Activated B cell treated with CpG ODN at 0.5 μM for 24 hours (primary cell): ENCODE results near the gene TMEM80. TPM values are rescaled to one million over a fixed set of nuclear protein-coding genes. Genes with fewer than 3 reads are reported as not detected.

Source experiments
- ATAC-seq: fragments of 200-7000 bp; cut with Tn5 transposase; one replicate; pipeline ENCODE4 v1.10.0; 2021; ENCODE audit warnings: low read depth, mild to moderate bottlenecking, moderate library complexity
- CTCF ChIA-PET: fragments of 350-600 bp; sonication (Branson Sonifier 250); formaldehyde crosslinking; loops from one replicate; lab custom pipeline; 2021; ENCODE audit warnings: antibody characterized with exemption; lab: Charles Lee
- POLR2A ChIA-PET: fragments of 350-600 bp; sonication (Branson Sonifier 250); formaldehyde crosslinking; loops from one replicate; lab custom pipeline; 2021; ENCODE audit warnings: antibody characterized with exemption; lab: Charles Lee
- DNase-seq: peaks from one replicate; pipeline ENCODE4 v3.0.0; 2022
- H3K27ac Mint-ChIP-seq: one replicate; pipeline ENCODE4 v1.8.0; 2020; ENCODE audit warnings: mixed read lengths
- H3K27me3 Mint-ChIP-seq: one replicate; pipeline ENCODE4 v1.8.0; 2021; ENCODE audit warnings: mixed read lengths
- H3K36me3 Mint-ChIP-seq: one replicate; pipeline ENCODE4 v1.8.0; 2021; ENCODE audit warnings: low read depth, mixed read lengths
- H3K4me1 Mint-ChIP-seq: one replicate; pipeline ENCODE4 v1.8.0; 2021; ENCODE audit warnings: mixed read lengths
- H3K4me3 Mint-ChIP-seq: one replicate; pipeline ENCODE4 v1.8.0; 2020; ENCODE audit warnings: mild to moderate bottlenecking, mixed read lengths
- H3K9me3 Mint-ChIP-seq: one replicate; pipeline ENCODE4 v1.8.0; 2020; ENCODE audit warnings: mixed read lengths
- intact Hi-C: fragments of 100-400 bp; cut with micrococcal nuclease; formaldehyde crosslinking; loops from one replicate; pipeline ENCODE4 v1.15.1; 2024
- total RNA-seq: library from RNA; stranded (reverse); gene quantifications from 2 replicates; pipeline ENCODE4 v1.2.3, GENCODE V29; 2022
- TF ChIP-seq, protein P1 (sequence below): fragments of 200-600 bp; IDR thresholded peaks from one replicate; pipeline ENCODE4 v1.8.0; 2022; ENCODE audit warnings: antibody characterized with exemption, mild to moderate bottlenecking

The TMEM80 gene
- total RNA-seq, 1 donor from 2014 or later, result 44.4 TPM

DNA sequence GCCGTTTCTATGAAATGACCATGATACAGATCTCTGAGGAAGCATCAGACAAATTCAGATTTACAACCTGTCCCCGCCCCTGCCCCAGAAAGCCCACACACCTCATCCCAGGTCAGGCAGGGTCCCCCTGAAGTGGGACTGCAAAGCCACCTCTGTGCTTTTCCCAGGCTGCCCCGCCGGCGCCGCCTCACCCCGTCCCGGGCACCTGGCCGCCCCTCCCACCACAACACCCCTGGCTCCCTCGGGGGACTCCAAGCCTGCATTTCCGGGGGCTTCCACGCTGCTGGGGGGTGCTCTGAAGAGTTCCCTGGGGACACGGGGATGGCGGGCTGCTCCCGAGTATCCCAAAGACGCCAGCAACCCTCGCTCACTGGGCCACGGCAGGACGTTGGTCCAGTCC, 35.3 kb upstream of the TMEM80 start:
- ChIA-PET POLR2A (no interaction called here), CTCF (interaction anchor here (2.9 kb wide), 1 partner anchor 65 kb away, joined by 34 read pairs; no protein-coding TSS in a partner anchor)
- Mint-ChIP-seq H3K36me3 (peaks cover 40% of the 10 kb centered on the region), H3K4me1 (peaks cover 4% of the 10 kb centered on the region), H3K27me3 (no peaks in the 10 kb centered on the region), H3K9me3 (no peaks in the 10 kb centered on the region), H3K4me3 (no peak overlapping the region), H3K27ac (no peak overlapping the region)
- TF ChIP-seq, protein P1, sequence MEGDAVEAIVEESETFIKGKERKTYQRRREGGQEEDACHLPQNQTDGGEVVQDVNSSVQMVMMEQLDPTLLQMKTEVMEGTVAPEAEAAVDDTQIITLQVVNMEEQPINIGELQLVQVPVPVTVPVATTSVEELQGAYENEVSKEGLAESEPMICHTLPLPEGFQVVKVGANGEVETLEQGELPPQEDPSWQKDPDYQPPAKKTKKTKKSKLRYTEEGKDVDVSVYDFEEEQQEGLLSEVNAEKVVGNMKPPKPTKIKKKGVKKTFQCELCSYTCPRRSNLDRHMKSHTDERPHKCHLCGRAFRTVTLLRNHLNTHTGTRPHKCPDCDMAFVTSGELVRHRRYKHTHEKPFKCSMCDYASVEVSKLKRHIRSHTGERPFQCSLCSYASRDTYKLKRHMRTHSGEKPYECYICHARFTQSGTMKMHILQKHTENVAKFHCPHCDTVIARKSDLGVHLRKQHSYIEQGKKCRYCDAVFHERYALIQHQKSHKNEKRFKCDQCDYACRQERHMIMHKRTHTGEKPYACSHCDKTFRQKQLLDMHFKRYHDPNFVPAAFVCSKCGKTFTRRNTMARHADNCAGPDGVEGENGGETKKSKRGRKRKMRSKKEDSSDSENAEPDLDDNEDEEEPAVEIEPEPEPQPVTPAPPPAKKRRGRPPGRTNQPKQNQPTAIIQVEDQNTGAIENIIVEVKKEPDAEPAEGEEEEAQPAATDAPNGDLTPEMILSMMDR, result no peak
- no peak for ATAC-seq
- intact Hi-C loops, result no loop called here
- DNase-seq, result no peak

DNA sequence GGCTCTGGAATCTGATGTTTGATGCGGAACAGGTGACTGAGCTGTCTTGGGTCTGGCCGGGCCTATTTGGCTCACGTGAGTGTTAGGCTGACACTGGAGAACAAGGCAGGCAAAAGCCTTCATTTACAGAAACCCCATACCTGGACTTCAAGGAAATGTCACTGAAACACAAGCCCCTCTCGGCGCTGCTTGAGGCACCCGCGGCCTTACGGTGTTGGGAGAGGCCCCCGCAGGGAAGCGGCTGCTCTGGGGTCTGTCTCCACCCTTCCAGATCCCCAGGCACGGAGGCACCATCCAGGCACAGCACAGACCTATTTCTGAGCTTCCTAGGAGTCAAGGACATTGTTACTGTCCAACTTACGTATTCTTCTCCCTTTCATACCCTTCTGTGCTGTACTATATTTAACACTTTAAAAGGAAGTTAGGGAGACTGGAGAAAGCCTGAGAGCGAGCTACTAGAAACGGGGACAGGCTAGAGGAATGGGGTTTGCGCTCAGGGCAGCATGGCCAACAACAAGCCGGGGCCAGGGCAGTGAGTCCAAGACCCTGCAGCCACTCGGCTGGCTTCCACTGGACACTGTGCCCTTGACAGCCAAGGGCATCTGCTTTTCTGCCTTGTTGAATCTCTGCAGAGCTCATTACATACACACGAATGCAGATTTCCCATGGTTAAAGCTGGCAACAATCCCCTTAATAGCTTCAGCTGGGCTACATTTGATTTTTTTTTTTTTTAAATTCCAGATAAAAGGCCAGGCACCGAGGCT, 34.8 kb upstream of the TMEM80 start:
- peaks cover 4% of the 10 kb centered on the region for H3K4me1 Mint-ChIP-seq
- H3K36me3 Mint-ChIP-seq, result peaks cover 42% of the 10 kb centered on the region
- intact Hi-C loops, result no loop called here
- ChIA-PET POLR2A (no interaction called here), CTCF (interaction anchor here (0.6 to 2.9 kb wide), 5 partner anchors 20 to 106 kb away, joined by 3 to 34 read pairs (median 8); no protein-coding TSS in a partner anchor)
- no peak overlapping the region for H3K4me3 Mint-ChIP-seq
- H3K27ac Mint-ChIP-seq, result no peak overlapping the region
- DNase-seq, result no peak
- TF ChIP-seq, protein P1, result no peak
- ATAC-seq, result no peak
- H3K9me3 Mint-ChIP-seq, result no peaks in the 10 kb centered on the region
- H3K27me3 Mint-ChIP-seq, result no peaks in the 10 kb centered on the region

DNA sequence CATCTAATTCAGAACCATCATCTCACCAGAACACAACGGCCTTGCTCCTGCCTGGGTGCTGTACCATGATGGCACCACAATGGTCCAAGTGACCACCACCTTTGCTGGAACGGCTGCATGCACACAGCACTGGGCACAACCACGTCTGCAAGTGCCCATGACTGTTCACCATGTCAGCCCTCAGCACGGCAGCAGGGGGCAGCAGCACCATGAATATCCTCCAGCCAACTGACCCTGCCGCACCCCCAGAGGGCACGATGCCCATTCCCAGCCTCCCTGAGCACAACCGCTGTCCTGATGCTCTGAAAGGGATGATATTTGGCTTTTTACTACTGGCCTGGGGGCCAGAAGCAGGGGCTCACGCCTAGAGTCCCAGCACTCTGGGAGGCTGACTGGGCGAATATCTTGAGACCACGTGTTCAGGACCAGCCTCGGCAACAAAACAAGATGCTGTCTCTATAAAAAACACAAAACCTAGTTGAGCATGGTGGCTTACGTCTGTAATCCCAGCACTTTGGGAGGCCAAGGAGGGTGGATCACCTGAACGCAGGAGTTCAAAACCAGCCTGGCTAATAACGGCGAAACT, 32.8 kb upstream of the TMEM80 start:
- TF ChIP-seq, protein P1, result no peak
- H3K27me3 Mint-ChIP-seq, result no peaks in the 10 kb centered on the region
- no peaks in the 10 kb centered on the region for H3K9me3 Mint-ChIP-seq
- no peak overlapping the region for H3K27ac Mint-ChIP-seq
- no peak overlapping the region for H3K4me3 Mint-ChIP-seq
- POLR2A ChIA-PET, result interaction anchor here (1.2 kb wide), 1 partner anchor 34 kb away, joined by 3 read pairs; no protein-coding TSS in a partner anchor
- CTCF ChIA-PET, result interaction anchor here (1.3 to 2.9 kb wide), 4 partner anchors 59 to 108 kb away, joined by 3 to 34 read pairs (median 8); no protein-coding TSS in a partner anchor
- peak; percentile 51 for DNase-seq
- peak; percentile 85 for ATAC-seq
- H3K36me3 Mint-ChIP-seq, result peaks cover 38% of the 10 kb centered on the region
- peaks cover 4% of the 10 kb centered on the region for H3K4me1 Mint-ChIP-seq
- intact Hi-C loops, result loop anchor here (1.0 to 2.0 kb wide), 6 partner anchors 32 to 136 kb away; partner anchors contain the start of genes DEAF1, SLC25A22 and TMEM80

DNA sequence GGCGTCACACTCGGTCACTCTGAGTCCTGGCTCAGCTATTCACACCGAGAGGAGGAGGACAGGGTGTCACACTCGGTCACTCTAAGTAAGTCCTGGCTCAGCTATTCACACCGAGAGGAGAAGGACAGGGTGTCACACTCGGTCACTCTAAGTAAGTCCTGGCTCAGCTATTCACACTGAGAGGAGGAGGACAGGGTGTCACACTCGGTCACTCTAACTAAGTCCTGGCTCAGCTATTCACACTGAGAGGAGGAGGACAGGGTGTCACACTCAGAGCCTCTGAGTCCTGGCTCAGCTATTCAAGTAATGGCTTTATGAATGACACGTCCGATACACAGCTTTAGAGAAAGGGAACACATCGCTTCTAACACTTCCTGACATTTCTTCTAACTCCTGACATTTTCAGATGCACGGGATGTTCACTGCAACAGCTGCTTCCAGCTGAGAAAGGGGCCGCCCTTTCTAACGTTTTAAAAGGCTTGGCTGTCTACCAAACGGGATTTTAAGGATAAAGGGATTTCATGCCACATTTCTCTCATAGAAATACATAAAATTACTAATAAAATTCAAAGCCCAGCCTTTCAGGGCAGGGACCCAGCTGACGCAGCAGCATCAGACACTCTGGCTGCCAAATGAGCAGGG, 30.4 kb upstream of the TMEM80 start:
- ATAC-seq (no peak), DNase-seq (no peak)
- Mint-ChIP-seq H3K4me1 (no peaks in the 10 kb centered on the region), H3K4me3 (no peak overlapping the region), H3K36me3 (peaks cover 29% of the 10 kb centered on the region), H3K9me3 (no peaks in the 10 kb centered on the region), H3K27me3 (no peaks in the 10 kb centered on the region), H3K27ac (no peak overlapping the region)
- POLR2A ChIA-PET, result interaction anchor here (1.1 kb wide), 1 partner anchor 32 kb away, joined by 4 read pairs; no protein-coding TSS in a partner anchor
- CTCF ChIA-PET, result interaction anchor here (1.3 kb wide), 1 partner anchor 57 kb away, joined by 5 read pairs; no protein-coding TSS in a partner anchor
- intact Hi-C loops, result no loop called here
- TF ChIP-seq, protein P1, result no peak
